GM18519 (cell line): ENCODE data around the gene VN1R2.
"Not testable (repeated sequence)": the region's sequence is repeated elsewhere in the genome, so short reads cannot be mapped to it uniquely, and the experiment has no call there.

Experiments used
- ATAC-seq: cut with Tn5 transposase; IDR thresholded peaks from one replicate; pipeline ENCODE4 v1.9.1; 2021; ENCODE audit warnings: mild to moderate bottlenecking, moderate library complexity; ENCODE audit not compliant: unreplicated experiment, low FRiP score

The VN1R2 gene, protein sequence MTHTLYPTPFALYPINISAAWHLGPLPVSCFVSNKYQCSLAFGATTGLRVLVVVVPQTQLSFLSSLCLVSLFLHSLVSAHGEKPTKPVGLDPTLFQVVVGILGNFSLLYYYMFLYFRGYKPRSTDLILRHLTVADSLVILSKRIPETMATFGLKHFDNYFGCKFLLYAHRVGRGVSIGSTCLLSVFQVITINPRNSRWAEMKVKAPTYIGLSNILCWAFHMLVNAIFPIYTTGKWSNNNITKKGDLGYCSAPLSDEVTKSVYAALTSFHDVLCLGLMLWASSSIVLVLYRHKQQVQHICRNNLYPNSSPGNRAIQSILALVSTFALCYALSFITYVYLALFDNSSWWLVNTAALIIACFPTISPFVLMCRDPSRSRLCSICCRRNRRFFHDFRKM

GRCh38 chr19:53257715-53258342, at the start of gene VN1R2:
TSS of gene VN1R2 (plus strand) at chr19:53258292. CDS start at chr19:53258376, 84 bp downstream.
- ATAC-seq, result not testable (repeated sequence)

GRCh38 chr19:53211554-53211953, 46.5 kb upstream of the VN1R2 start:
- not testable (repeated sequence) for ATAC-seq

- no peak for ATAC-seq
Measured at GRCh38 chr19:53212703-53213320, 45.3 kb upstream of the VN1R2 start.

GRCh38 chr19:53222716-53223115, 35.4 kb upstream of the VN1R2 start:
- not testable (repeated sequence) for ATAC-seq

- ATAC-seq, result no peak
Measured at GRCh38 chr19:53224606-53225005, 33.5 kb upstream of the VN1R2 start.

DNA sequence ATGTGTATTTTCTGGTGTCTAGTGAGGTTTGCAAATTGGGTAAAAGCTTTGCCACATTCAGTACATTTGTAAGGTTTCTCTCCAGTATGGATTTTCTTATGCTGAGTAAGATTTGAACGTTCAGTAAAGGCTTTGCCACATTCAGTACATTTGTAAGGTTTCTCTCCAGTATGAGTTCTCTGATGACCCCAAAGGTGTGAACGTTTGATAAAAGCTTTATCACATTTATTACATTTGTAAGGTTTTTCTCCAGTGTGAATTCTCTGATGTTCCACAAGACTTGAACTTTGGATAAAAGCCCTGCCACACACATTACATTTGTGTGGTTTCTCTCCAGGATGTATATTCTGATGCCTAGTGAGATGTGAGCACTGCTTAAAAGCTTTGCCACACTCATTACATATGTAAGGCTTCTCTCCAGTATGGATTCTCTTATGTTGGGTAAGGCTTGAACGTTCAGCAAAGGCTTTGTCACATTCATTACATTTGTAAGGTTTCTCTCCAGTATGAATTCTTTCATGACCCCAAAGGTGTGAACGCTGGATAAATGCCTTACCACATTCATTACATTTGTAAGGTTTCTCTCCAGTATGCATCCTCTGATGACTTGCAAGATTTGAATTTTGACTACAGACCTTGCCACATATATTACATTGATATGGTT, 20.8 kb upstream of the VN1R2 start:
- no peak for ATAC-seq

DNA sequence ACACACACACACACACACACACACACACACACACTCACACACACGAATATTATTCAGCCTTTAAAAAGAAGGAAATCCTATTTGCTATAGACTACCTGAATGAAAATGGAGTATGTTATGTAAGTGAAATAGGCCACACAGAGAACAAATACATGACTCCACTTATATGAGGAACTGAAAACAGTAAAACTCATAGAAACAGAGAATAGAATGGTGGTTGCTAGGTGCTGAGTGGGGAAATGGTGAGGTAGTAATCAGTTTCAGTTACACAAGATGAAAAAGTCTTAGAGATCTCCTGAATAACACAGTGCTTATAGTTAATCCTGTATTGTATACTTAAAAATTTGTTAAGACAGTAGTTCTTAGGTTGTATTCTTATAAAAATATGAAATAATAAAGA, 11.6 kb upstream of the VN1R2 start:
- no peak for ATAC-seq

GRCh38 chr19:53254411-53255341, 3.4 kb upstream of the VN1R2 start, which contains the start of gene ZNF677:
TSS of gene ZNF677 (minus strand) at chr19:53254873. CDS start at chr19:53251550, 3,323 bp downstream.
- ATAC-seq, result no peak

DNA sequence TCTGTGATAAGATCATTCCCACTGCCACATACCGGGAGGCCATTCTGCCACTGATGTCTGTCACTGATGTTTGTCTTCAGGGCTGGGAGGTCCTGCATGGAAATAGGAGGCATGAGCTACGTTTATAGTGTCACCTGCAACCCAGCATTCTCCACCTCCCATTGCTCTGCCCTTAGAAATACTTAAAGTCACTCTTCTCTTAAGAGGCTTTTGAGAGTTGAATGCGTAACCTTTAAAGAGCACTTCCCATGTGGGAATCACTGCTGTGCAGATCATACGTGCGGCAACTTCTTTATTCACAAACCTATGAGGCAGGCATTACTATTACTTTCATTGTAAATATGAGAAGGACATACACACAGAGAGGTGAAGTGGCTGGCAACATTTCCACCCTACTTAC, 9.5 kb downstream of the VN1R2 start, which contains the start of gene VN1R4:
VN1R4 (minus strand) TSS at position 101 of the 400 bp plus-strand sequence; CDS start at position 43, 58 bp downstream.
- not testable (repeated sequence) for ATAC-seq

GRCh38 chr19:53269861-53270260, 11.8 kb downstream of the VN1R2 start:
- not testable (repeated sequence) for ATAC-seq

DNA sequence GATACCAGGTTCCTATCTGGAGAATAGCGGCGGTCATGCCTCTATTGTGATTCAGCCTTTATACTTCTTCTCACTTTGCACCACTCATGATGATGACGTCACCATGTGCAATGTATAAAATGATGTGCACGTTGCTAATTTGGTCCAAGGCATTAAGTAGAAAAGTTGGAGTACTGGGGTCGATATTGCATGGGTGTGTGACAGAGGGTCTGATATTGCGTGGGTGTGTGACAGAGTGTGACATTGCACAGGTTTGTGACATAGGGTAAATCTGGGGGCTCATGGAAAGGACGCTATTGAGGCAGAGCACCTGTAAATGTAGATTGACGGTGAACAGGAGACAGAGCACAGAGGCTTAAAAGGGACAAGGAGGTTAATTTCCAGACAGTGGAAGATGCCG, 14.0 kb downstream of the VN1R2 start:
- no peak for ATAC-seq

DNA sequence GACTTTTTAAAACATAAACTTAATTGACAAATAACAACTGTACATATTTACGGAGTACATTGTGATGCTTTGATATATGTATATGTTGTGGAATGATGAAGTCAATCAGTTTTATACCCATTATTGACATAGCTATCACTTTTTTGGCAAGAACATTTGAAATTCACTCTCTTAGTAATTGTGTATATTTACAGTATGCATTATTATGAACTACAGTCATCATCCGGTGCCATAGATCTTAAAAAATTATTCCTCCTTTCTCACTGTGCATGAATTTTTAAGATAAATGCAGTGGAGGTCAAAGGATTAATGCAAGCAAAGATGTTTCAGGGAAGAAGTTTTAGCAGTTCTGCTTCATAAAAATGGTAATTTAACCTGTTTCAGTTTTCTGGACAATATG, 17.4 kb downstream of the VN1R2 start:
- ATAC-seq, result no peak

- not testable (repeated sequence) for ATAC-seq
Measured at GRCh38 chr19:53281947-53282346, 23.9 kb downstream of the VN1R2 start.

GRCh38 chr19:53285087-53285486, 27.0 kb downstream of the VN1R2 start:
- no peak for ATAC-seq

DNA sequence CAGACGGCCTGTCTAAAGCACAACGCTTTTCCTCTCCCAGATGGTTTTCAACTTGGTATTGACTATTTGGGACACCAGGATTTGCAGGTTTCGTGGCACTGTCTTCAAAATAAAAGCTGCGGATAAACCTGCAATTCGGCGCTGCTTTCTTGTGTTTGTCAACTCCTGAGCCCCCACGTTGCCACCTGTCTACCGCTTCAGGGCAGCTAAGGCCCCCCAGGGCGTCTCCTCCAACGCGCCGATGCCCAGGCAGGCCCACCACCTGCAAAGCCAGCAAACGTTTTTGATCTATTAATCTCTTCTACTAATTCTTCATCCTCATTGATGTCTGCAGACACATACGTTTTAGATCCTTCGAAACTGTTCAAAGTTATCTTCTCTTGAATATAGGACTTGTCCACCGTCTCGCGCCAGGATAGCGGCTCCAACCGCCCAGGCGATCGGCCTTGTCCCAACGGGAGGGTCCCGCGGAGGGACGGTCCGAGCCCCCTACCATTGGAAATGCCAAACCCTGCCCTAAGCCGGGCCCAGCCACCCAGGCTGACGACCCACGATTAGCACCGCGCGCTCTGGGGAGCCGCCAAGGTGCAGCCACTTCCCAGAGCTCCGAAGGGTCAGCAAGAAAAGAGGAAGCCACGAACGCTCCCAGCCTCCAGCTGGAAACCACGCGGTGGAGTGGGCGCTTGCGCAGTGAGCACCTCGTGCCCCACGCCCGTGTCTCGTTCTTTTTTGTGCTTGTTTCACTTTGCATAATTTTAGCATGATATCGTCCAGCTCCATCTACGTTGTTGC, 32.9 kb downstream of the VN1R2 start:
- ATAC-seq, result no peak

- no peak for ATAC-seq
Measured at GRCh38 chr19:53294786-53295441, 36.8 kb downstream of the VN1R2 start.

DNA sequence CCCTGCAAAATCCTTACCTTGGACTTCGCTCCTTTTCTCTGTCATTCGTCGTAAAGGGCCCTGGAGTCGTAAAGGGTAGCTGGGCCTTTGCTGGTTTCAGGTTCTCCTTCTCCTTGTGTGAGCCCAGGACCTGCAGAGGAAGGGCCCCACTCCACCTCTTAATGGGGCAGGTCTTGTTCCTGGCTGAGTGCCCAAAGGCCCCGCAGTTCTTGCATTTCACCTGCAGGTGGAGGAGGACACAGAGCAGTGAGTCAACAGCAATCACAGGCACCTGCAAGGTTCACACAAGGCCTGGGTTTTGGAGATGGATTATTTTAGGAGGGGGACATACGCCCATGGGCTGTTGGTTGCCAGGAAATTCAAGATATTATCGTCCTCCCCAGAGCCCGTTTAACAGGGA, 43.2 kb downstream of the VN1R2 start:
- ATAC-seq, result not testable (repeated sequence)

GRCh38 chr19:53308339-53308811, 50.3 kb downstream of the VN1R2 start:
- ATAC-seq, result no peak
